Liver (tissue), 3 donors: Measurements from ENCODE around the gene PRR5L.

Experiments used
- FOXA1 ChIP-seq: IDR thresholded peaks from 2 replicates; pipeline ENCODE4 v1.6.1; 2016; ENCODE audit warnings: antibody characterized with exemption
- GABPA ChIP-seq, 2 donors: IDR thresholded peaks in 1 of 2; conservative IDR thresholded peaks in 1 of 2; 2 replicates each; pipeline ENCODE4 v1.6.1; 2016; ENCODE audit warnings: antibody characterized with exemption in 2 of 2, mild to moderate bottlenecking in 1 of 2, moderate library complexity in 1 of 2
- HNF4A ChIP-seq, 2 donors: conservative IDR thresholded peaks; 2 replicates each; pipeline ENCODE4 v1.6.1; 2016; ENCODE audit warnings: antibody characterized with exemption in 2 of 2, mild to moderate bottlenecking in 2 of 2
- MAX ChIP-seq: IDR thresholded peaks from 2 replicates; pipeline ENCODE4 v1.6.1; 2016; ENCODE audit warnings: antibody characterized with exemption
- RAD21 ChIP-seq, 2 donors: IDR thresholded peaks; 2 replicates each; pipeline ENCODE4 v1.6.1; 2016; ENCODE audit warnings: antibody characterized with exemption in 2 of 2, mild to moderate bottlenecking in 2 of 2
- REST ChIP-seq: IDR thresholded peaks from 2 replicates; pipeline ENCODE4 v1.6.1; 2016; ENCODE audit warnings: antibody characterized with exemption, mild to moderate bottlenecking
- TAF1 ChIP-seq: conservative IDR thresholded peaks from 2 replicates; pipeline ENCODE4 v1.6.1; 2016; ENCODE audit warnings: antibody characterized with exemption, mild to moderate bottlenecking
- TF ChIP-seq, protein P1 (sequence below): IDR thresholded peaks from 2 replicates; pipeline ENCODE4 v1.6.1; 2016; ENCODE audit warnings: antibody characterized with exemption
- TF ChIP-seq, protein P2 (sequence below): fragments of 150-350 bp; IDR thresholded peaks from 2 replicates; pipeline ENCODE4 v1.5.1; 2017; ENCODE audit warnings: improper control_type of control experiment, low read depth, low read length; ENCODE audit not compliant: missing input control
- donor health status: healthy.
- donor health status: healthy.

DNA sequence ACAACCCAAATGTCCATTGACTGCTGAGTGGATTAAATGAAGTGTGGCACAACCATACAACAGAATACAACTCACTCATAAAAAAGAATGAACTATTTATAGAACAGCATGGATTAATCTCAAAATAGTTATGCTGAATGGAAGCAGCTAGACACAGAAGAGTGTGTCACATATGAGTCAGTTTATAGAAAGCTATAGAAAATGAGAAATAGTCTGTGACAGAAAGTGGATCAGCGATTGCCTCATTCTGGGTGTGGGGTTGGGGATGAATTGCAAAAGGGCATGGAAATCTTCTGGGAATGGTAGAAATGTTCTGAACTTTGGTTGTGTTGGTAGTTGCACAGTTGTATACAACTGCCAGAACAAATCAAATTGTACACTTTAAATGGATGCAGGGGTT is 37.4 kb downstream of the PRR5L start:
- TF ChIP-seq, protein P1, sequence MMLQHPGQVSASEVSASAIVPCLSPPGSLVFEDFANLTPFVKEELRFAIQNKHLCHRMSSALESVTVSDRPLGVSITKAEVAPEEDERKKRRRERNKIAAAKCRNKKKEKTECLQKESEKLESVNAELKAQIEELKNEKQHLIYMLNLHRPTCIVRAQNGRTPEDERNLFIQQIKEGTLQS: no peak
- TF ChIP-seq, protein P2, sequence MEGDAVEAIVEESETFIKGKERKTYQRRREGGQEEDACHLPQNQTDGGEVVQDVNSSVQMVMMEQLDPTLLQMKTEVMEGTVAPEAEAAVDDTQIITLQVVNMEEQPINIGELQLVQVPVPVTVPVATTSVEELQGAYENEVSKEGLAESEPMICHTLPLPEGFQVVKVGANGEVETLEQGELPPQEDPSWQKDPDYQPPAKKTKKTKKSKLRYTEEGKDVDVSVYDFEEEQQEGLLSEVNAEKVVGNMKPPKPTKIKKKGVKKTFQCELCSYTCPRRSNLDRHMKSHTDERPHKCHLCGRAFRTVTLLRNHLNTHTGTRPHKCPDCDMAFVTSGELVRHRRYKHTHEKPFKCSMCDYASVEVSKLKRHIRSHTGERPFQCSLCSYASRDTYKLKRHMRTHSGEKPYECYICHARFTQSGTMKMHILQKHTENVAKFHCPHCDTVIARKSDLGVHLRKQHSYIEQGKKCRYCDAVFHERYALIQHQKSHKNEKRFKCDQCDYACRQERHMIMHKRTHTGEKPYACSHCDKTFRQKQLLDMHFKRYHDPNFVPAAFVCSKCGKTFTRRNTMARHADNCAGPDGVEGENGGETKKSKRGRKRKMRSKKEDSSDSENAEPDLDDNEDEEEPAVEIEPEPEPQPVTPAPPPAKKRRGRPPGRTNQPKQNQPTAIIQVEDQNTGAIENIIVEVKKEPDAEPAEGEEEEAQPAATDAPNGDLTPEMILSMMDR: no peak
- TF ChIP-seq TAF1: no peak
- TF ChIP-seq REST: no peak
- TF ChIP-seq GABPA (IDR thresholded peaks at IDR 0.05 in 1 of 2, conservative IDR thresholded peaks at IDR 0.05 in 1 of 2): no peak
- TF ChIP-seq HNF4A (conservative IDR thresholded peaks at IDR 0.05): no peak
- TF ChIP-seq RAD21 (IDR thresholded peaks at IDR 0.05): no peak
- no peak for TF ChIP-seq FOXA1
- no peak for TF ChIP-seq MAX
